Islet of Langerhans (tissue), 1 donor: ENCODE data around the gene ARHGAP25.

Experiments used
- FAIRE-seq: peaks from one replicate; lab custom pipeline; 2011; peaks lifted over from hg19 to GRCh38; lab: Jason Lieb, UNC

Gene ARHGAP25

DNA sequence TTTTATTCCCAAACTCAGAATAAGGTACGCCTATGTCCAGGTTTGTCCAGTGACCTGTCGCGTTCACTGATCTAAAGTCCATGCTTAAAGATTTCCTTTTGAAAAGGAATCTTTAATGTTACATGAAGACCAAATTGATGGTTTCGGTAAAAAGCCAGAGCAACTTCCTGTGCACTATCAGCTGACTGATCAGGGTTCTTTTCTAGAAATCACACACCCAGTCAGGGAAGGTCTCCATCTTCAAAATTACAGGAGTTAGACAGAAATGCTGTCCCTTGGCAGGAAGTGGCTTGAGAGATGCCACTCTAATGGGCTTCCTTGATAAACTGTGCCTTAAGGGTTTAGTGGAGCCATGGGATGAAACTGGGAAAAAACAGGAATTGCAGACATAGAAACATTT is 14.7 kb upstream of the ARHGAP25 start:
- FAIRE-seq: no peak

DNA sequence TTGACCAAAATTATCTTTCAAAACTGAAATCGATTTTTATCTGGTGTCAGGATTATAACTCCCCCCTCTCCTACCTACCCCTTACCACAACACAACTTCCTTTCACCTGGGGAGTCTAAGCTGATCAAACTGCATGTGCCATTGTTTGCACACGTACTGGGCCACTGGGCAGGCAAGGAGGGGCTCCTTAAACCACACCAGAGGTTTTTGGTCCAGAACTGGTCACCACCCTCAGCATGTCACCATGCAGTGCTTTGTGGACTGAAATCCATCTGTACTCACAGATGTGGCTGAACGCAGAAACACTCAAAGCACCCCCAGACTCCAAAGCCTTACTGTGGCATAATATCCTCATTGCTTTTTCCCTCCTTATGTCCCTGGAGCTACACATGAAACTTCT is 13.9 kb upstream of the ARHGAP25 start:
- FAIRE-seq: no peak

DNA sequence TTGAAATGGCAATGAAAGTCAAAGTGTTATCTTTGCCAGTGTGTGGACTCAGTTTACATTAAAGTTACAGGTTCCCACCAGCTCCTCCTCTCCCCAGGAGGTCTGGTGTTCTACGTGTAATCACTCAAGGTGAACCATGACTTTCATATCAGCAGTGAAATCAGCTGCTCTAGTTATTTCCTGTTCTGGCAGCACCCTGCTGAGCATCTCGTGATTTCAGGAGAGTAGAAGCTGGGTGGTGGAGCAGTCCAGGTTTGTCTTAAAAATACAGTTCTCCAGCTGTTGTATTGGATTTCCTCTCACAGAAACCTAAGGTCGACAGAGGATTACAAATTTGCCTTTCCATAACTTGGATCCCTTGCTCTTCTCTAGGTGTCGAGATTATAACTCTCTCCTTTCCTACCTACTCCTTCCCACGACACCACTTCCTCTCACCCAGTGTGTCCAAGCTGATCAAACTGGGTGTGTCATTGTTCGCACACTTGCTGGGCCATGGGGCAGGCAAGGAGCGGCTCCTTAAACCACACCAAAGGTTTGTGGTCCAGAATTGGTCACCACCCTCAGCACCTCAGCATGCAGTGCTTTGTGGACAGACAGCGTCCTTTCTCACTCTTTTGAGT is 13.0 kb upstream of the ARHGAP25 start:
- no peak for FAIRE-seq

DNA sequence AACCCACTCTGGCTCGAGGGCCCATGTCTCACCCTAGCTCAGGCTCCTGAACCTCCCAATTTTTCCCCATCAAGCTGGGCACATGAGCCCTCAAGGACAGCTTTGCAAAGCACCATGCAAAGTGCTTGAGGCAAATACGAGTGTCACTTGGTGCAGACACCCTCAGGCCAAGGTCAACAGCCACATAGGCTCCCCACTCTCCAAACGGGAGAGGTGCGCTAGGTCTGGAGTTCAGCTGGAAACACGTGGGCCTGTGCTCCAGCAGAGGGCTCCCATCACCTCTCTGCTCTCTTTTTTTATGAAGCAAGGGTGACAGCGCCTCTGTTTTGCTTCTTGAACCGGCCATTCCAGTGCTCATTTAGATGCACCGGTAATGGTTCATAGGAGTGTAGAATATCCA is 11.9 kb upstream of the ARHGAP25 start:
- no peak for FAIRE-seq

DNA sequence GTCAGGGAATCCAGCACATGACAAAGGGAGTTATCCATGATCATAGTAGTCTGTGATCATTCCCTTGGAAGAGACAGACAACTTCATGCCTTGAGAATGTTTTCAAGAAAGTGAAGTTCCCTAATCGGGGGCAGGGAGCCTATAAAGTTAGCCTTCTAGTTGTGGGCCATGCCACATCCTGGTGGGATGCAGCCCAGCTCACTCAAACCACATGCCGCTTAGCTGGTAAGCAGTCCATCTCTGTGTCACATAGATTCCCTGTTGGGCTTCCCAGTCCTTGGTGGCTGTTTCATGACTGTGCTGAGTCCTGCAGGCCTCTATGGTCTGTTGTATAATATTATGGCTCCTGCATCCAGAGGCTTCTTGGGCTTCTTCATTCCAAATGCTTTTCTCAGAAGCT is 11.4 kb upstream of the ARHGAP25 start:
- no peak for FAIRE-seq

DNA sequence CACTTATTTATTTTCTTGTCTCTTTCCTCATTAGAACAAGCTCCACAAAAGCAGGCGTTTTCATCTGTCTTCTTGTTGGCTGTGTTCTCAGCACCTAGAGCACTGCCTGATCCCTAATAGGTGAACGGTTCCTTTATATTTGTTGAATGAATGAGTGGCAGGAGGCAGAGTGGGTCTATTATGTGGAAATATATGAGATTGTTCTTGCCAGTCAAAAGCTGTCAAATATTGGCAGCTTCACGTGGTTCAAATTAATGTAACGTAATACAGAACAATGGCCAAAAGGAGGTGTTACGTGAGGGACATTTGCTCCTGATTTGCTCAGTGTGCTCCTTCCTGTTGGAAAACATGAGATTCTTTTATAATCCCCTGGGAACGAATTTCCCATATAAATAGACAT is 8.5 kb upstream of the ARHGAP25 start:
- no peak for FAIRE-seq

DNA sequence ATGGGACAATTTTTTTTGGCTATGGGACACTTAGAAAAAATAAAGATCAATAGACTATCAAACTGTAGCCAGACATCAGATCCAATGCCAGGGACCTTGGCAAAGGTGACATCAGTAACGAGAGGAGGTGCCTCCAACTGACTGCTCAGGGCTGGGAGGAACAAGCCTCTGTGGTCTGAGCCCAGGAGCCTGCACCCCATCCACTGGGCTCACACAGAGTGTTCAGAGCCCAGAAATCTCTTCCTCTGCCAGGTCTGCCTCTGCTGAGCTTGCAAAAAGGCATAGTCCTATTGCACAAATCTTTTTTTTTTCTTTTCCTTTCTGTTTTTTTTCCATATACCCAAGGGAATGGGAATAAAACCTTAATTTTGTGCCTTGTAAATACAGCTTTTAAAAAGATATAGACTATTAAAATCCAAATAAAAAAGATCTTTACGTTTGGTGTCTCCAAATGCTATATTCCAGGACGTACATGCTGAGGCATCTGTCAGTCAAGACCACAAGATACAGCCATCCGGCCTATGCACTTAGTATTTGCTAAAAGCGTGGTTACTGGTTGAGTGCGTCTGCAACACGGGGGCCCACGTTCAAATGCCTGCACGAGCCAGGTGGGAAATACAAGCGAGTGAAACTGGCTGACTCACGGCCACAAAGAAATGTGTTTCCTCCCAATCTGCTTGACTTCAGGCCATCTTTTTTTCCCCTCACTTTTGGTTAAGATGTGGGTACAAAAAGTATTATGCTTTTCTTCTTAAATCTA is 7.8 kb upstream of the ARHGAP25 start:
- FAIRE-seq: no peak

DNA sequence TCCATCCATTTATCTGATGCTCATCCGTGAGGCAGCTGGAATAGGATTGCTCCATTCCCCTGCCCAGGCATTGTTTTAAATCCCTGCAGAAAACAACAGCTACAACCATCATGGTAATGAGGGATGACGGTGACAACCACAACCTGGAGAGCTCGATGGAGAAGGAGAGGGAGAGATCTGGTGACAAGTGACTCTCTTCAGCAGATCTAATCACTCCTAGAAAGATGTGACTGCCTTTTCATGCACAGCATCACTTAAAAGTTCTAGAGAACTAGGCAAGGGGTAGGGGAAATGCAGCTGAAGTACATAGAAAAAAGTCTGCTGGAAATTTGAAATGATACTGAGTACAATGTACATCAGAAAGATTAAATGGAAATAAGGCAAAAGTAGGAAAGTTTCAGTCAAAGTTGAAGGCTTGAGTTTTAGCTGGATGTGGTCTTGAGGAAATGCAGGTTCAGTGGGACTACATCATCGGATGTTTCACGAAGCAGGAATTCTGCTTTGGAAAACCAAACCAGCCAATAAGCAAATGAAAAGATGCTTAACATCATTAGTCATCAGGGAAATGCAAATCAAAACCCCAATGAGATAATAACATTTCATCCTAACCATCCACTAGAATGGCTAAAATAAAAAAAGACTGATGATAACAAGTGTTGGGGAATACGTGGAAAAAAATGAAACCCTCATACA is 6.8 kb upstream of the ARHGAP25 start:
- FAIRE-seq: no peak

DNA sequence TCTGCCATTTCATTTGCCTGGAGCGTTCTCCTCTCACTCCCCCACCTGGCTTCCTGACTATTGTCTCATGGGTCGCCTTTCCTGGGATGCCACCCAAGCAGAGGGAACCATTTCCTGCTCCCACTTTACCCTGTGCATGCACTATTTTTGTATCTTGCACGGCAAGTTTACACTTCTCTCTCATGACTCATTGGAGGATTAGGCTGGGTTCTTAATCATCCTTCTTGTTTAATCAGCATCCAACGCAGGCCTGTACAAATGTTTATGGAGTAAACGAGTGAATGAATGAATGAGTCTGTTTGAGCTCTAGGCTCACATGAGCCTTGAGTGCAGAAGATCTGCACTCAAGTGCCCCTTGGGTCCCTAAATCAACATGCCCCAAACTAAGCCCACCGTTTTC is 3.8 kb upstream of the ARHGAP25 start:
- FAIRE-seq: no peak

DNA sequence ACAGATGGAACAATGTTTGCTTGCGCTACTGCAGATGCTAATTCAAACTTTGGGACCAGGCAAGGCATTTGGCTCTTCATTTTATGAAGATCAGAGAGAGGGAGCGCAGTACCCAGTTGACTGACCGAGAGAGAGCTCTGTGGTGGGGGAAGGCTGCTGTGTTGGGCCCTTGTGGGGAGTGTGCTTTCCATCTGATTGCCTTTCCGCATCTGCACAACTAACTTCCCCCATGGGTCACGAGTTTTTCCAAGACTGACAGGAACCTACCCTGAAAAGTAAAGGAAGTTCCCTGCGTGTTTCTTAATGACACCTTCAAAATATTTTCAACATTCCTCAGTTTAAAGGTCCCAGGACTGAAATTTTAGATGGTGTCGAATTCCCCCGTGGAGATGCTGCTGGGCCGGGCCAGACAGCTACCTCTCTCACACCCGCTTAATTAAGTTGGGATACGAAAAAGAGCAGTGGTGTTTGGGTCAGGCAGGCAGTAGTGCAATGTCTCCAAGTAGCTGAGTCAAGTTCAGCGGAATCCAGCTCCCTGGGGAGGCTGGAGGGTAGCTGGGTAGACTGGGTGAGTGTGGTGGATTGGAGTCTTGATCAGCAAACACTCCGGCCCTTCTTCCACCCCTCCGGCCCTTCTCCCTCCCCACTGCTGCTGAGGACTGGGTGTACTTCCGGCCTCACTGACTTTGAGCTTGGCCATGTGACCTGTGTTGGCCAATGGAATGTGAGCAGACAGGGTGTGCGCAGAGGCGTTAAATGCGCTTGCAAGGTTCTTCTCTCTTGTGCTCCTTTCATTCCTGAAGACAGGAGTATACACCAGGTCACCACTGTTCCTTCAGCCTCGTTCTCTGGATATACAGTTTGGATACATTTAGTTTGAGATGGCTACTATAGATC is 2.3 kb upstream of the ARHGAP25 start:
- FAIRE-seq: no peak

DNA sequence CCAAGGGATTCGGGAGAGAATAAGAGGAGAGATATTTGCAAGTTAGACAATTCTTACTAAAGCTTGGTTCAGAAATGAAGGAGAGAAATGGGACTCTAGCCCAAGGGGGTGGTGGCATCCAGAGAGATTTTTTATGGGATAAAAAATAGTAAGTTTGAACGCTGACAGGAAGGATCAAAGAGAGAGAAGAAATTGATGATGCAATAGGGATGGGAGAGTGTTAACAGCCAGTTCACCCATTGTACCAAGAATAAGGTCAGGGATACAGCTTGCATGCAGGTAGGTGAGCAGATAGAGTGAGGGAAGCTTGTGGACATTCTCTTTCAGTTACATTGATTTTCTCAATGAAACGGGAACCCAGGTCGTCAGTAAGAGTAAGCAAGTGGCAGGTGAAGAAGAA is 1.2 kb upstream of the ARHGAP25 start:
- FAIRE-seq: no peak

DNA sequence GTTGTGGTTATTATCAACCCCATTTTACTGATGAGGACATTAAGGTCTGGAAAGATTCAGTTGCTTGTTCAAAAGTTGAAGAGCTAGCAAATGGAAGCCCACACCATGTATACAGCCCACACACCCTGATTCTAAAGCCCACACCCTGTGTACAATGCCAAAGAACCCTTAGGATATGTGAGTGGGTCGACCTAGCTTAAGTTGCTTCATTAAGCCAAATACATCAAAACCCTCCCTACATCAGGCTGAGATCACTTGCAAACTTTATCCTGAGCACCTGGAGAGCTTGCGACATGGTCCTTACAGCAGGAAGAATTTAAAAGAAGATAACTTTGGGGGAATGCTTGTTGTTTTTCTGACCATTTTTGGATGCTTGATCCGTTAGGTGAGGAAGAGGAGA is 435 bp upstream of the ARHGAP25 start:
- no peak for FAIRE-seq

DNA sequence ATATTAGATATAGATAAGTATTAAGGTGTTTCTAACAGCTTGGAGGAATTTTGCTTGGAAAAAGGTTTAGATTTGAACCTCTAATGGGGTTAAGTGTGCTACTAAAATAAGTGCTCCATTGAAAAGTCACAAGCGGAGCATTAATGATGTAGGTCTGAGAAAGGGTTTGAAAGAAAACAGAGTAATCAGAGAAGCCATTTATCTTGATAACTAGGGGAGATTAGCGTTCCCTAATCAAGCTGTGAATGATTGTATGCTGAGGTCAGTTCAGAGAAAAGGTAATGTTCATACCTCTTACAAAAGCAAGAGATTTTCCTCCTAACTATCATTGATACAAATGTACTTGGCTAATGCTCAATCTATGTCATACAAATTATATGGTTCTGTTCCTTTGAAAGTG is 1.5 kb downstream of the ARHGAP25 start:
- no peak for FAIRE-seq

DNA sequence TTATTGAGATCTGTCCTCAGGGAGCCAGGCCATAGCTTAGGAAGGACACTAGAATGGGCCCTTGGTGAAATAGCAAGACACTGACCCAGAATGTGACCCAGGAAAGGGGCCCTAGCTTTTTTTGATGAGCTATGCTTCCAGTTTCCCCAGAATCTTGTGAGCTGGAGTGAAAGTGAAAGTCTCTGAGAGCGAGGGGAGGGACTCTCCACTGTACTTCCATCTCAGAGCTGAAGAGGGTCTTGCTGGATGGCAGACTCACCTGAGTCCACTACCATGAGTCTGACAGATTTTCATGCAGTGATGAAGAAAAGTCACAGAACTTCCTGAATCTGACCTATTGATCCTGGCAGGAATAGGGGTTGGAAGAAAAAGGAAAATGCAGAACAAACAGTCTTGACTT is 3.1 kb downstream of the ARHGAP25 start:
- no peak for FAIRE-seq

DNA sequence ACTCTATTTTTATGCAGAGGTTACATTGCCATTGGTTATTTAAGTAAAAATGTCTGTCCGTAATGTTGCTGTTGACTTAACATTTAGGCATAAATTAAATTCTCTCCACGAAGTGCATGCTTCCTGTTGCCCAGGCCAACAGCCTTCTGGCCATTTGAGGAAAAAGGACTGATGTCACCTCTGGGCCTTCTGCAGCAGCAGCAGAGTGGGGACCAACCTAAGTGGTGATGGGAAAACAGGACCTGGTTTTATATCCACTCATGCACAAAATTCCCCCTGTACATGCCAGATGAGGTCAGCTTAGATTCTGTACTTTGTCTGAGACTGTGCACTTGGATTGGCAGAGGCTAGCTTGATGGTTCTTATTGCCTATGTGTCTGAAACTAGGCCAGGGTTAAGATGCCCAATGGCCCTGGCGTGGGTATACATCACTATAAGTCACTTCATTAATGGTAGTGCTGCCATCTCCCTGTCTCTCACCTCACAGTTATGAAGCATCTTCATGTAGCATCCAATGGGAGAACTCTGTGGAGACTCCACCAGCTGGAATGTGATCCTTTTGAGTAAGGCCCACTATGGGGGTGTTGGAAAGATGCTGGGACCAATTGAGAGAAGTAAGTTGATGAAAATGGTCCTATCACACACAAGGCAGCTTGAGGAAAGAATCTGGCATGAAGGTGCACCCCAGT is 4.4 kb downstream of the ARHGAP25 start:
- FAIRE-seq: no peak

DNA sequence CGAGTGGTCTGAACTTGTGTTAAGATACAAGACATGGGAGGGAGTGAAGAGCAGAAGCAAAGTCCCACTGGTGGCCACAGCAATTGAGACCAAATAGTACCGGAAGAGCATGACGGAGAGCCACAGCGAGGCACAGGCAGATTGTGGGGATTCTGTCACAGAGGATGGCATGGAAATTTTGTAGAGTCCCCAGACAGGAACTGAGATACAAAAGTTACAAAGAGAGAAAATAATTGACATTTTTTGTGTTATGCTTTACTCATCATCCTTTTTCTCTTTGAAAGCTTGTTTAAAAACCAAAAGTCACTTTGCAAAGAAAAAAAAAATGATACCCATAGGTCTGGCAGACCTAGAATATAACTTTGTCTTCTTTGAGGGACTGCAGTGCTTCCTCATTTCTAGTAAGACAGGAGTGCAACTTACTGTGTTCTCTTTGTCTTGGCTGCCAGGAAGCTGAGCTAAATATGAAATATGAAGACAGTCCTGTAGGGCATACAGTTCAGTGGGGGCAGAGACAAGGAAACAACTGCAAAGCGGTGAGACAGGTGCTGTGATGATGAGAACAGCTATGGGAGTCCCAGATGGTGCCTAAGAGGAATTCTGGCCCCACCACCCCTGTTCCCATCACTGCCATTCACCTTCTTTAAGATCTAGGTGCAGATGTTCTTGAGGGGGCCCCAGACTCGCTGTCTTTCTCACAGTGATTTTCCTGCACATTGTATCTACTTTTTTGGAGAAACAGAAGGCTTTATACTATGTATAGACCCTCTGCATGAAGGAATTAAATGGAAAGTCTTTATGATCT is 5.2 kb downstream of the ARHGAP25 start:
- no peak for FAIRE-seq

DNA sequence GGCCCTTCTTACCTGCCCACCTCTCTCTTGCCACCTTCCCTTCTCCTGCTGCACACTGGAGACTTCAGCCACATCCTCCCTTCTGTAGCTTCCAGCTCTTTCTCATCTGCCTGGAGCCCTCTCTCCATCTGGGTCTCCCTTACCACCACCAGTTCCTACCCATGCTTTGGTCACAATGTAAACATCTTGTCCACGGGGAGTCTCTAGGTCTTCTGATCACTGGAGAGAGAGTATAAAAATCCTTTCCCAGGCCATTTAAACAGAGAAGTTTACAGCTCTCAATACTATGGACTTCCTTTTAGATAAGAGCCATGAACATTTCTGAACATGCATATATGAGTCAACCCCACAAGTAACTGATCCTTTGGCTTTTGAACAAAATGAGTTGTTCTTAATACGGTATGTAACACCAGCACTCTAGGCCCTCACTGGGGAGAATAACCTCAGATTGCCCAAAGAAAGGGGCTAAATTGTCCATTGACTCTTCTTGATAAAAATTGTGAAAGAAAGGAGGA is 5.8 kb downstream of the ARHGAP25 start:
- no peak for FAIRE-seq

DNA sequence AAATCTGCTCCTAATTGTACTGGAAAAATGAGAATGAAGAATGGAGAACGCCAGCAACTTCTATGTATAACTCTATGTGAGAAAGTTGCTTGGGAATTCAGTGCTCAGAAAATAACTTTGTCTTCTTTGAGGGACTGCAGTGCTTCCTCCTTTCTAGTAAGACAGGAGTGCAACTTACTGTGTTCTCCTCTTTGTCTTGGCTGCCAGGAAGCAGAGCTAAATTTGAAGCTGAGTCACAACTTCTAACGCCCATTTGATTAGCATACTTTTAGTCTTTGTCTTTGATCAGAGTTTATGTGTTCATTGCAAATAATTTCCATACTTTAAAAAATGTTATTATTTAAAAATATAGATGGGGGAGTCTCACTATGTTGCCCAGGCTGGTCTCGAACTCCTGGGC is 6.6 kb downstream of the ARHGAP25 start:
- FAIRE-seq: no peak

DNA sequence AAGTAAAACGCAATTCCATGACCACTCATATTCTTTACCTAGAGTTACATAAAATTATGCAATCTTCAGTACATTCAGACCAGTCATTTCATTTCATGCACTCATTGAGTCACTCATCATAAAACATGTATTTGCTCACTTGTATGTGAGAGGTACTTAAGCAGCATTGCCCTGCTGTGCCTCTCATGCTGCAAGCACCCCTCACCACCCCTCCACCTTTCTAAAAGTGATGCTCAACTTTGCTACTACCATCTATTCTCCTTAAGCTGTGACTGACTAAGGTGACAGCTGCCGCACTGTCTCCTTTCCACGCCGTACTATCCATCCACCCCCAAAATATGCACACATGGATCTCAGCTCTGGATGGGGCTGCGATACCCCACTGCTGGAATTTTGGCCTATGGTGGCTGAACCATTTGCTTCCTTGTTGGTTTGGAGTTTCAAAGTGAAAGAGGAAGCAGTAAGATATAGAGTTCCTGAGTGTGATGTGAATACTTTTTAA is 7.2 kb downstream of the ARHGAP25 start:
- FAIRE-seq: no peak

DNA sequence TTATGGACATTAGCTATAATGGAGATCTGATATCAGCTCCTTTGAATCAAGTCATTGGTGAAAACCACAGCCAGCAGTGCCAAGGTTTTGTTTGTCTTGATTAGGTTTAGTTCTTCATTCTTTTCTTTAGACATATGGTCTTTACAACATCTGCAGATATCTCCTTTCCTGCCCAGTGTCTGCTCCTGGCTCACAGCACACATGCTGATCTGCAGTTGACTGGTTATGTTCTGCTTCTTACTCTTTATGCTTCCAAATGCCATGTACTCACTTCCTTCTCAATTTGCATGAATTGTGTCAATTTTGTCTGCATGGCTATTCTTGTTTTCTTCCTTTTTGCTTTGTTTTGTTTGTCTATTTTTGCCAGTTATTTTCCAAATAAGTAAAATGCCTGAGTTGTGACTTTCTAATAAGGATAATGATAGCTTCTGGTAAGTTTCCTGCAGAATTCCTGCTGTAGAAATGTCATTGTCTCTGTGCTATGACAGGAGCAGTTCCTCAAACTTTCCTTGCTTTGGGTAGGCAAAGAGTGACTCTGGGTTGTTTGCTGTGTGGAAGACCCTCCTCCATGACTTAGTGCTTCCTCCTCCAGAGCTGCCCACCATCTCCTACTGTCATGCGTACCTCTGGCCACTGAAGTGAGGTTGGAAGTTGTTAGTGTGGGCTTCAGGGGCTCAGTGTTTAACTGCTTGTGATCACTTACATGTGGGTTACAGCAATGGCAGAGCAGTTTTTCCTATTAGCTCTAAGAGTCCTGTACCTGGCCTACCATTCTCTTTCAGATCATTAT is 8.2 kb downstream of the ARHGAP25 start:
- no peak for FAIRE-seq
